Stimulated activated CD4-positive, alpha-beta T cell treated with anti-CD3 and anti-CD28 coated beads, TNF-alpha, amount 100 ng/mL, for 24 hours (primary cell): ENCODE measurements around the gene ATP13A4.
"Not testable (repeated sequence)": the region's sequence is repeated elsewhere in the genome, so short reads cannot be mapped to it uniquely, and the experiment has no call there.

Source experiments
- DNase-seq, 3 experiments: peaks; one replicate each; pipeline ENCODE4 v3.0.0-alpha.2; 2020; ENCODE audit warnings: low read depth in 3 of 3

The ATP13A4 gene

DNA sequence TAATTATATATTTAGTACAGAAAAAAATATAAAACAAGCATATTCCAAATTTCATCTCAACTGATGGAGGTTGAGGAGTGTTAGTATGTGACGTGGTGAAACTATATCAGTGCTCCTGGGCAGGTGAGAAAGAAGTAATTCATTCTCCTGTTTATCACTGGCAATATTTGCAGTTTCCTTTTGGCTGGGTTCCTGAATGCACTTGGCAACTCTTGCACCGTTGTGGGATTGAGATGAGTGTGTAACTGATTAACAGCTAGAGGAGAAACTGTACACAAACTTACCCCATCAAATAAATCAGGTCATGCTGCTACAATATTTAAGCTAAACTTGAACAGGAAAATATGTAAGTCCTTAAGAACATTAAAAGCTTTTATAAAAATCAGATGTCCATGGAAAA, 2.1 kb upstream of the ATP13A4 start:
- DNase-seq = no peak

- DNase-seq = no peak
Measured at GRCh38 chr3:193553586-193553985, 1.1 kb downstream of the ATP13A4 start.

DNA sequence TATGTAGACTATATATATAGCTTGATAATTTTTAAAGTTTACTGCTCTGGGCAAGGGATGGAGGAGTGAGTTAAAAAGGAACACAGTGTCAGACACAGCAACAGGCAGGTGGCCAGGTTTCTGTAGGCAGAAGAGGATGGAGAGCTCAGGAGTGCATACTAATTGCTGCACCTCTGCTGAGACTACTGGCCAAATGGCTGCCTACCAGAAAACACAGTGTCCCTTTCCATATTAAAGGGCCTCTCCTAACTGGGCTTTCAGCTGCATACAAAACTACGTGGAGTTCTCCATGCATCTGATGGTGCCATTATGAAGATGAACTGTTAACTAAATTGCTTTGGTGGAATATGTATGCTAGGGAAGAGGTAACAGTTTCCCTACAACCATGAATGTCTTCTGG, 1.8 kb downstream of the ATP13A4 start:
- DNase-seq = no peak

DNA sequence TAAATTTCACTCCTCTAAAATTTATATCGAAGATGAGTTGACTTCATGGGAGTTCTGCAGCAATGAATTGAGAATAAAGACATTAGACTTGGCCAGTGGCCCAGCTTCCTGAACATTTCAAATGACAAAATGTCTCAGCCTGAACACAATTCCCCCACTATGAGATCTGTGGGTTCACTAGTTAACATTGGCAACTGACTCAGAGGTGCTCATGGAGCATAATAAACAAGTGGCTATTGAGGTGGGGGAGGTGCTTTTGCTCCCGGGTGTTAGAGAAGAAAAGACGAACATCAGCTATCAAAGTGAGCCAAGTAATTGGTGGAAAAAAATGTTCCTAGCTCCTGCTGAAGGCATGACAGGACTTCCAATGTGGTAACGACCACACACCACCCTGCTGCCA, 6.3 kb downstream of the ATP13A4 start:
- DNase-seq = no peak

- no peak for DNase-seq
Measured at GRCh38 chr3:193546129-193546528, 8.6 kb downstream of the ATP13A4 start.

DNA sequence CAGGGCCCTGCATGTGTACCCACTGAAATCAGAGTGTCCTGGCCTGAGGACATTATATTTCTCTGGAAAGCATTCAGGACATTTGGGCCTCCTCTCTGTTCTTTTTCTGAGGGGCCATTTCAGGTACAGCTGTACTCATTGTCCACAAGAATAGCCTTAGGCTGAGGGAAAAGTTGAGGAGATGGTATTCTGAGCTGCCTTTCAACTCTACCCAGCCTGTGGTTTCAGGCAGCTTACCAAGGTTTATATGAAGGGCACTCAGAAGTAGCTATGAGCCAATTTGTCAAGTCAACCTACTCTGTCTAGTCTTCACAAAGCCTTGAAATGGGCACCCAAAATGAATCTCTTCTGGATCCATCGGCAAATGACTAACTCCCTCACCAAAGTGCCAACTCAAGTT, 9.4 kb downstream of the ATP13A4 start:
- DNase-seq = no peak

GRCh38 chr3:193544289-193544688, 10.4 kb downstream of the ATP13A4 start:
- DNase-seq = no peak

GRCh38 chr3:193530231-193531165, 24.2 kb downstream of the ATP13A4 start:
- DNase-seq = no peak

DNA sequence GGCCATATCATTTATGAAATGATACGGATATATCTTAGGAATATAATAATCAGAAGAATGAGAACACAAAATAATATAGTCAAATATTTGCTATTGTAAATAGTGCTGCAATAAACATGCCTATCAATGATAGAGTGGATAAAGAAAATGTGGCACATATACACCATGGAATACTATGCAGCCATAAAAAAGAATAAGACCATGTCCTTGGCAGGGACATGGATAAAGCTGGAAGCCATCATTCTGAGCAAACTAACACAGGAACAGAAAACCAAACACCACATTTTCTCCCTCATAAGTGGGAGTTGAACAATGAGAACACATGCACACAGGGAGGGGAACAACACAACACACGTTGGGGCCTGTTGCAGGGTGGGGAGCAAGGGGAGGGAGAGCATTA, 28.6 kb downstream of the ATP13A4 start:
- not testable (repeated sequence) for DNase-seq

DNA sequence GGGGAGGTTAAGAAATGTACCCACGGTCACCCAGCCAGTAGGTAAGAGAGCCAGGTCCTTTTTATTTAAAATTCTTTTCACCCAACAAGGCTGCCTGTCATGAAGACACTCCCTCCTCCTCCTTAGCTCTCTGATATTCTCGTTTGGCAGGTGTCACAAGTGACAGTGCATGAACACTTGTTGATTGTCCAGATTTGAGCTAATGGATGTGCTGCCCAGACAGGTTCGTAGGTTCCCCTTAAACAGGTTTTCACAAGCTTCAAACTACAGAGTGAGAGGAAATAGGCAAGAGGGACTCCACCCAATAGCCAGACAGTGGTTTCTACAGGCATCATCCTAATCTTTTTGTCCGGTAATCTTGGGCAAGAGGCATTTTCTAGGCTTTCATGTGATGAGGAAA, 32.2 kb downstream of the ATP13A4 start:
- no peak for DNase-seq

DNA sequence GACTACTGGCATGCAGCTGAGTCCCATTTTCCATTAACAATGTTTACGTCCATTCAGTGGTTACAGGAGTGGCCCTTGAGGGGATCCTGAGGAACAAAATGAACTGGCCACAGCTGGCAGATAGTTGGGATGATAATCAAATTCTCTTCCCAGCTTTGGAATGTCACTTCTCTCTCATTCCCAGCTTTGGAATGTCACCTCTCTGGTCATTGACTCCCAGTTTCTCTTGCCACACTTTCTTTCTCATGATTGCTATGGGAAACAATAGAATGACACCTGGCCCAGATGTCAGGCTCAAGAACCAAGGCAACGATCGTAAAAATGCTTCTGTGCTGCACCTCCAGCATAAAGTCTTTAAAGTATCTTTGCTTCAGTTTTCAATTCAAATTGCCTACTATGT, 34.0 kb downstream of the ATP13A4 start:
- DNase-seq = no peak

GRCh38 chr3:193515966-193516365, 38.7 kb downstream of the ATP13A4 start:
- DNase-seq = no peak

- no peak for DNase-seq
Measured at GRCh38 chr3:193510154-193510553, 44.5 kb downstream of the ATP13A4 start.

DNA sequence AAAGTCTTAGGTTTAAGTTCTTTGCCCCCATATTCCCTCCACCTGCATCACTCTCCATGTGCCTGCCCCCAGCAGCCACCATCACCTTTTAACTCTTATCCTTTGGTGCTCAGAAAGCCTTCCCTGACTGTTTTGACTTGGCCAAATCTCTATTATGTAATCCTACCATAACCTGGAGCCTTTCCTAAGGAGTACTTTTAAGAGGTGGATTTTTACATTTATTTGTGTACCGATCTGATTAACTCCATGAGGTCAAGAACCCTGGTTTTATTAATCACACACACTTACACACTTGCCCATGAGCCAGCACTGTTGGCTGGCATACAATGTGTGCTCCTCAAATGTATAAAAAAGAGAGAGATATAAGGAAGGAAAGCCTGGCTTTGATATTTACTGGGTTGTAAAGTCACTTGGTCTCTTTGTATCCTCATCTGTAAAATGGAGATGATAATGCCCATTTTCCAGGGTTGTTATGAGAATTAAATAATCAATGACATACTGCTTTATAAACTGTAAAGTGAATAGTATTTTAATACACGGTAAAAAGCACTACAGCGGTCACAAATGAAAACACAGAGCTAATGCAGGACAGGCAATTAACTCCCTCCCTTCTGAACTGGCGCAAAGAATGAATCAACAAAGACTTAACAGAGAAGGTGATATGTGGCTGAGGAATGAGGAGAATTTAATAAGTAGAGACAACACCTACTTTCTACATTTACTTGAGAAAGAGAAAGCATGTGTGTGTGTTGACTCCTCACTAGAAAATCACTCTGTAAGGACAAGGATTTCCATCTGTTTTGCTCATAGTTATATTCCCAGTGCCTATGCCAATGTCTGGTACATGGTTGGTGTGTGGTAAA, 45.4 kb downstream of the ATP13A4 start:
- no peak for DNase-seq

- no peak for DNase-seq
Measured at GRCh38 chr3:193508108-193508507, 46.6 kb downstream of the ATP13A4 start.

DNA sequence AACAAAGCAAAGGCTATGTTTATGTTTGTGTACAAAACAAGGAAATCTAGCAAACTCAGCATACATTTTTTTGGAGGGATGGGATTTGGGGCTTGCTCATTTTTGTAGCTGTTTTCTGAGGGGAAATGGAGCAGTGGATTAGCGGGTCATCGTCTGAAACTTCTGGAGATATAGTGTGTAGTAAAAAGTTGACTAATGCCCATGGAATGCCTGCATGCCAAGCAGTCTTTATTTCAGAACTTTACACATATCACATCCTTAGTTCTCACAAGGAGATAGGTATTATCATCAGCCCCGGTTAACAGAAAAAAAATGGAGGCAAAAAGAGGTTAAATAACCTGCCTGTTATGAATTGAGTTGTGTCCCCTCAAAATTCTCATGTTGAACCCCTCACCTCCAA, 47.1 kb downstream of the ATP13A4 start:
- DNase-seq = no peak

- no peak for DNase-seq
Measured at GRCh38 chr3:193506921-193507320, 47.8 kb downstream of the ATP13A4 start.

DNA sequence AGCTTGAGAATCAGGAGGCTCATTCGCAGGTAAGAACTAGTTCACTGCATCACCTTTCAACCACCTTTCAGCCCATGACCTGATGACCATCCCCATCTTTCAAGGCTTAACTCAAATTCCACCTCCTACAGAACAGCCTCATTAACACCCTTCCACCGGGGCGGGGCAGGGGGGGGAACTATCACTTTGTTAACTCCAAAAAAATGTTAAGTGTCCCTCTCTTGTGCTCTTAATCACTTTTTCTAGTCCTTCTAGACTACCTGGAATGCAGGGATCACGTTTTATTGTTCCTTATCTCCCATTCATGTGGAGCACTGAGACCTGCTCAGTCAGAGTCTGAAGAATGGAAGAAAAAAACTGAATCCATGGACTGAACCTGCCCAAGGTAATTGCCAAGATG, 51.8 kb downstream of the ATP13A4 start:
- DNase-seq = no peak

DNA sequence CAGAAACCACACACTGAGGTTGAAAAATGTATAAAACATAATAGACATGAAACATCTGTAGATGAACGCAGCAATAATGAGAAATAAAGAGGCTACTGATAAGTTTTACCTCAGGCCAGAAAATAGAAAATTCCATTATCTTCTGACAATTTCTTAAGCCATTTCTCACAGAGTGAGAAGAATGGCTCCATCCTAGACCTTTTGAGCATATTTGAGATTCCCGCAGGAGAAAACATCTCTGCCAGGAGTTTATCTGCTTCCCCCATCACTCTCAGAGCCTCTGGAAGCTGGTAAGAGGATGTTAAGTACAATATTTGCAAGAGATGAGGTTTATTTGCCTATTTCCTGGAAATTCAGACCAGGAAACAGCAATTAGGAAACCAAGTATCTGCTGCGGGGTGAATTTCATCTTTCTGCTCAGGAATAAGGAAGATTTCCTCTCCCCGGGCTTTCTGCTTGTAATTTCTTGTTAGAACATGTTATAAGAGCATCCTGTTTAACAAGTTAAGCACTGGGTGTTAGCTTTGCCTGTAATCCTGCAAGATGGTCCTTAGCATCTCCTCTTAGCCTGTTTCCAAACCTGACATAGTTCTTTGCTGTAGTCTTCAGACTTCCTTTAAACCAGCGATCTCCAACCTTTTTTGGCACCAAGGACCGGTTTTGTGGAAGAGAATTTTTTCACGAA, 54.8 kb downstream of the ATP13A4 start:
- no peak for DNase-seq

DNA sequence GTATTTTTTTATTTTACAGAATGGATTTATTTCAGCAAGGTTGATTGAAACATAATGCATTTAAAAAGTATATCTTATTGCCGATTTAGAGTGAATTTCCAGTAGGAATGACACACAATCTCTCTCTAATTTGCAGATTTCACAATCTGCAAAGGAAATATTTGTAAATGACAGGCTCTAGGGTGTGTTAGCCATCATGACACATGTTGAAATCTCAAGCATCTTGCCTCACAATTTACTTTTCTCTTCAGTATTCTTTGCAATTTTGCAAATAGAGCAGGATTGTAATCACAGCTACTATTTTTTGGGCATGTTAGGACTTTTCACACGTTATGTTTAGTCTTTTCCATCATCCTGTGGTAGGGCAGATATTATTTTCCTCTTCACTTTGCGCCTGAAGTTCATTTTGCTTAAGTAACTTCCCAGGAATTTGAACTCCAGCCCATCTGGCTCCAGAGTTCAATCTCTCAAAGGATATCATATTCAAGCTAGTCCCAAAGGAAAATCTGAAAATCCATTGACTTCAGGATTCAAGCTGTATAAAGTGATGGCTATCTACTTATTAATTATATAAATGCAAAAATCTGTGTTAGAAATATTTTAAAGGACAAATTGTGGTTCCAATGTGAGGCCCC, 55.4 kb downstream of the ATP13A4 start:
- DNase-seq = no peak

DNA sequence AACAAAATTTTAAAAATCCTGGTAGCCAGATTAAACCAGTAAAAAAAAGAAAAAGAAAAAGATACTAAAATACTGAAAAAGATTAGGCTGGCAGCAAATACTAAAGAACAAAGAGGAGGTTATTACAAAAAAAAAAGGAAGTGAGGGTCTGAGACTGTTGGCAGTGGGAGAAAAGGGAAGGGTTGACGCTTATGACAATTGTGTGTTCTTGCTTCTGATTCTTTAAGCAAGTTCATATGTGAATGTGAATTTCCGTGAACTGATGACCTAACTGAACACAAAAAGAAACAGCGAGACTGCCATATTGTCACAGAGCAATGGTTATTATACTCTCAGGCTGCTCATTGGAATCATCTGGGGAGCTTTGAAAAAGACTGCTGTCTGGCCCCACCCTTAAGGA, 56.5 kb downstream of the ATP13A4 start:
- no peak for DNase-seq

DNA sequence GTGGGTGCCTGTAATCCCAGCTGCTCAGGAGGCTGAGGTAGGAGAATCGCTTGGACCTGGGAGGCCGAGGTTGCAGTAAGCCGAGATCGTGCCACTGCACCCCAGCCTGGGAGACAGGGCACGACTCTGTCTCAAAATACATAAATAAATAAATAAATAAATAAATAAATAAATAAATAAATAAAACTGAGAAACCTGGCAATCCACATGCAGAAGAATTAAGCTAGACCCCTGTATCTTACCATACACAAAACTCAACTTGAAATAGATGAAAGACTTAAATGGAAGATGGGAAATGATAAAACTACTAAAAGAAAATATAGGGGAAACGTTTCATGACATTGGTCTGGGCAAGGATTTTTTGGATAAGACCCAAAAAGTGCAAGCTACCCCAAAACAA, 58.0 kb downstream of the ATP13A4 start:
- DNase-seq = no peak
